Coronary artery (tissue), 2 donors: ENCODE results near the gene C11orf71.

Experiments used
- DNase-seq: peaks from one replicate; pipeline ENCODE4 v3.0.0-alpha.2; 2017; ENCODE audit warnings: low spot score
- H3K27ac ChIP-seq, 2 donors: fragments of 200-600 bp; sonication (generic); one replicate each; pipeline ENCODE4 v1.5.1; 2016 to 2019
- H3K4me3 ChIP-seq: fragments of 200-600 bp; sonication (generic); 2 replicates; pipeline ENCODE4 v1.5.1; 2016; ENCODE audit warnings: mild to moderate bottlenecking, moderate library complexity
- CTCF ChIP-seq: fragments of 200-600 bp; sonication (generic); IDR thresholded peaks from one replicate; pipeline ENCODE4 v1.5.1; 2019; ENCODE audit warnings: antibody characterized with exemption

C11orf71 gene

GRCh38 chr11:114362326-114362725 is 38.0 kb downstream of the C11orf71 start:
- DNase-seq = no peak
- Histone ChIP-seq H3K4me3 (no peak overlapping the region), H3K27ac (no peak overlapping the region)
- TF ChIP-seq CTCF = no peak

GRCh38 chr11:114359342-114359741 is 41.0 kb downstream of the C11orf71 start:
- H3K4me3 ChIP-seq = no peak overlapping the region
- DNase-seq = no peak
- TF ChIP-seq CTCF = no peak
- H3K27ac ChIP-seq = no peak overlapping the region

- Histone ChIP-seq H3K27ac (no peak overlapping the region), H3K4me3 (no peak overlapping the region)
- no peak for TF ChIP-seq CTCF
- DNase-seq = no peak
Observed at GRCh38 chr11:114358716-114359115, 41.6 kb downstream of the C11orf71 start.

GRCh38 chr11:114354076-114354475 is 46.2 kb downstream of the C11orf71 start:
- Histone ChIP-seq H3K27ac (no peak overlapping the region), H3K4me3 (no peak overlapping the region)
- TF ChIP-seq CTCF = no peak
- DNase-seq = no peak

- DNase-seq = no peak
- no peak overlapping the region for H3K27ac ChIP-seq
- no peak overlapping the region for H3K4me3 ChIP-seq
- TF ChIP-seq CTCF = no peak
Observed at GRCh38 chr11:114353443-114353842, 46.9 kb downstream of the C11orf71 start.

GRCh38 chr11:114350022-114350421 is 50.3 kb downstream of the C11orf71 start:
- no peak for DNase-seq
- H3K4me3 ChIP-seq = no peak overlapping the region
- H3K27ac ChIP-seq = no peak overlapping the region
- no peak for TF ChIP-seq CTCF
